HEK293T (cell line): ENCODE data around the gene SERPINE1.

Experiments
- CTCF ChIA-PET: fragments of 350-600 bp; formaldehyde crosslinking; extraction: SDS; loops from one replicate; lab custom pipeline; 2021; ENCODE audit warnings: antibody characterized with exemption, inconsistent platforms; lab: Yijun Ruan, JAX
- POLR2A ChIA-PET: fragments of 350-600 bp; formaldehyde crosslinking; extraction: SDS; loops from one replicate; lab custom pipeline; 2020; ENCODE audit warnings: antibody characterized with exemption, inconsistent platforms; lab: Yijun Ruan, JAX
- DNase-seq: peaks from one replicate; pipeline ENCODE4 v3.0.0; 2012; ENCODE audit warnings: mixed read lengths; ENCODE audit errors: extremely low spot score
- ARNT ChIP-seq: fragments of 450-650 bp; IDR thresholded peaks from 2 replicates; pipeline ENCODE4 v1.6.1; 2017; ENCODE audit warnings: mild to moderate bottlenecking
- BHLHE40 ChIP-seq: fragments of 450-650 bp; IDR thresholded peaks from 2 replicates; pipeline ENCODE4 v1.6.1; 2016; ENCODE audit warnings: mild to moderate bottlenecking, moderate library complexity, borderline replicate concordance
- ELF4 ChIP-seq: fragments of 450-650 bp; IDR thresholded peaks from 2 replicates; pipeline ENCODE4 v1.6.1; 2017; ENCODE audit warnings: antibody characterized with exemption
- FOXA1 ChIP-seq: fragments of 450-650 bp; IDR thresholded peaks from 2 replicates; pipeline ENCODE4 v1.6.1; 2016; ENCODE audit warnings: mild to moderate bottlenecking
- FOXK2 ChIP-seq: fragments of 450-650 bp; IDR thresholded peaks from 2 replicates; pipeline ENCODE4 v1.6.1; 2016; ENCODE audit warnings: mild to moderate bottlenecking
- FOXM1 ChIP-seq: fragments of 450-650 bp; IDR thresholded peaks from 2 replicates; pipeline ENCODE4 v1.6.1; 2017; ENCODE audit warnings: mild to moderate bottlenecking, borderline replicate concordance
- HDGF ChIP-seq: fragments of 450-650 bp; IDR thresholded peaks from 2 replicates; pipeline ENCODE4 v1.6.1; 2017; ENCODE audit warnings: antibody characterized with exemption, borderline replicate concordance
- L3MBTL2 ChIP-seq: fragments of 450-650 bp; conservative IDR thresholded peaks from 2 replicates; pipeline ENCODE4 v1.6.1; 2016; ENCODE audit warnings: mild to moderate bottlenecking
- LEF1 ChIP-seq: fragments of 450-650 bp; IDR thresholded peaks from 2 replicates; pipeline ENCODE4 v1.6.1; 2017; ENCODE audit warnings: mild to moderate bottlenecking, borderline replicate concordance
- NFRKB ChIP-seq: fragments of 450-650 bp; IDR thresholded peaks from 2 replicates; pipeline ENCODE4 v1.6.1; 2016; ENCODE audit warnings: mild to moderate bottlenecking, moderate library complexity
- SP1 ChIP-seq: fragments of 450-650 bp; IDR thresholded peaks from 2 replicates; pipeline ENCODE4 v1.6.1; 2017
- SUZ12 ChIP-seq: fragments of 450-650 bp; IDR thresholded peaks from 2 replicates; pipeline ENCODE4 v1.6.1; 2016; ENCODE audit warnings: mild to moderate bottlenecking
- TARDBP ChIP-seq: fragments of 450-650 bp; IDR thresholded peaks from 2 replicates; pipeline ENCODE4 v1.6.1; 2016
- ZNF384 ChIP-seq: fragments of 450-650 bp; IDR thresholded peaks from 2 replicates; pipeline ENCODE4 v1.6.1; 2016
- TF ChIP-seq, protein P1 (sequence below): fragments of 450-650 bp; IDR thresholded peaks from 2 replicates; pipeline ENCODE4 v1.6.1; 2016

Gene SERPINE1

DNA sequence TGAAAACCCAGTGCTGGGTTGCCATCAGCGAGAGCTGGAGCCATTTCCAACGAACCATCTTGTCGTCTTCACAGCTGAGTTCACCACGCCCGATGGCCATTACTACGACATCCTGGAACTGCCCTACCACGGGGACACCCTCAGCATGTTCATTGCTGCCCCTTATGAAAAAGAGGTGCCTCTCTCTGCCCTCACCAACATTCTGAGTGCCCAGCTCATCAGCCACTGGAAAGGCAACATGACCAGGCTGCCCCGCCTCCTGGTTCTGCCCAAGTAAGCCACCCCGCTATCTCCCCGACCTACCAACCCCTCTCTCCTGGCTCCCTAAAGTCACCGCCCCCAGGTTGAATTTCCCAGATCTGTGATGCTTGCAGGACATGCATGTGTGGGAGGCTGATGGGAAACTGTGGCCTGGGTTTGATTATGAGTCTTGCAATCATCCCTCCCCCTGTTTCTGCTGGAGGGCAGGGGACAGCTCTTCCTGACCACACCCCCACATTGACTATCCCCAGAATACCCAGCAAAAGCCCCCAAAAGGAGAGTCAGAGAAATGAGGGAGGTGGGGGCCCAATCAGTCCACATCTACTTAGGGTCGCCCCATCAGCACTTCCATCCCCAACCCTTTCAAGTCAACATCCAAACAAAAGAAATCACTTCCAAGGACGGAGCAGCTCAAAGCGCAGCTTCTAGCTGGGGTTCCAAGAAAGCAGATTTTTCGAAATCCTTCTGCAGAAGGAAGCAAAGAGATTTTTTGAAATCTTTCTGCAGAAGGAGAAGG lies 6.9 kb downstream of the SERPINE1 start:
- TF ChIP-seq, protein P1, sequence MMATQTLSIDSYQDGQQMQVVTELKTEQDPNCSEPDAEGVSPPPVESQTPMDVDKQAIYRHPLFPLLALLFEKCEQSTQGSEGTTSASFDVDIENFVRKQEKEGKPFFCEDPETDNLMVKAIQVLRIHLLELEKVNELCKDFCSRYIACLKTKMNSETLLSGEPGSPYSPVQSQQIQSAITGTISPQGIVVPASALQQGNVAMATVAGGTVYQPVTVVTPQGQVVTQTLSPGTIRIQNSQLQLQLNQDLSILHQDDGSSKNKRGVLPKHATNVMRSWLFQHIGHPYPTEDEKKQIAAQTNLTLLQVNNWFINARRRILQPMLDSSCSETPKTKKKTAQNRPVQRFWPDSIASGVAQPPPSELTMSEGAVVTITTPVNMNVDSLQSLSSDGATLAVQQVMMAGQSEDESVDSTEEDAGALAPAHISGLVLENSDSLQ, result no peak
- TF ChIP-seq FOXA1 (no peak), TARDBP (no peak), ARNT (no peak), BHLHE40 (no peak), FOXM1 (no peak), L3MBTL2 (no peak), SP1 (no peak), LEF1 (no peak), ZNF384 (no peak), HDGF (no peak), NFRKB (no peak), SUZ12 (no peak), FOXK2 (no peak)
- ChIA-PET POLR2A (interaction anchor here (0.5 kb wide), 1 partner anchor 120 kb away, joined by 3 read pairs; no protein-coding TSS in a partner anchor), CTCF (interaction anchor here (0.5 to 1.2 kb wide), 4 partner anchors 10 to 334 kb away, joined by 3 to 4 read pairs (median 3); no protein-coding TSS in a partner anchor)
- no peak for DNase-seq

DNA sequence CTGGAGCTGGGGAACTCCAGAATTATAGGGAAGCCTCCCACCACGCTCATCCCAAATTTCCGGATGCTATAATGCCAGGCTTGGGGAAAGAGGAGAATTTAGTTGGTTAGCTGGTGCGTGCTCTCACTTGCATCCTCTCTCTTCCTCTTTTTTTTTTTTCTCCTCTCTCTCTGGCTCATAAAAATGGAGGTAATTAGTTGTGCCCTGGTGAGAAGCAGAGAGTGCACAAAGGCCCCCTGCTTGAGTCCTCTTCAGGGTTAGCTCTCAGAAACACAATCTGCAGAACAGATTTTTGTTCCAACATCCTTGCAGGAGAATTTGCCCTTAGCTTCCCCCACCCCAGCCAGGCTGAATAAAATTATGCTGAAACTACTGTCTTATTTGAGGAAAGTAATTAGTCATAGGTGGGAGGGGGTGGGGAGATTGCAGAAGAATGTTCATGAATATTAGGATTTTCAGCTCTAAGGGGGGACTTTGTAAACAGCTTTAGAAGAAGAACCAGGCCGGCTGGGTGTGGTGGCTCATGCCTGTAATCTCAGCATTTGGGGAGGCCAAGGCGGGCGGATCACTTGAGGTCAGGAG lies 7.6 kb downstream of the SERPINE1 start:
- TF ChIP-seq ZNF384 (peak; percentile 54; the same call in 1 of the 2 replicates), LEF1 (no peak)
- CTCF ChIA-PET, result interaction anchor here (0.6 to 1.2 kb wide), 2 partner anchors 29 to 335 kb away, joined by 3 to 4 read pairs; no protein-coding TSS in a partner anchor
- DNase-seq, result no peak
- POLR2A ChIA-PET, result no interaction called here

DNA sequence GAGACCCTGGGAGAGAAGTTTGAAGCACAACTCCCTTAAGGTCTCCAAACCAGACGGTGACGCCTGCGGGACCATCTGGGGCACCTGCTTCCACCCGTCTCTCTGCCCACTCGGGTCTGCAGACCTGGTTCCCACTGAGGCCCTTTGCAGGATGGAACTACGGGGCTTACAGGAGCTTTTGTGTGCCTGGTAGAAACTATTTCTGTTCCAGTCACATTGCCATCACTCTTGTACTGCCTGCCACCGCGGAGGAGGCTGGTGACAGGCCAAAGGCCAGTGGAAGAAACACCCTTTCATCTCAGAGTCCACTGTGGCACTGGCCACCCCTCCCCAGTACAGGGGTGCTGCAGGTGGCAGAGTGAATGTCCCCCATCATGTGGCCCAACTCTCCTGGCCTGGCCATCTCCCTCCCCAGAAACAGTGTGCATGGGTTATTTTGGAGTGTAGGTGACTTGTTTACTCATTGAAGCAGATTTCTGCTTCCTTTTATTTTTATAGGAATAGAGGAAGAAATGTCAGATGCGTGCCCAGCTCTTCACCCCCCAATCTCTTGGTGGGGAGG lies 10.8 kb downstream of the SERPINE1 start:
- ChIA-PET POLR2A (interaction anchor here (1.4 to 1.5 kb wide), 2 partner anchors 15 to 106 kb away, joined by 3 to 4 read pairs; partner anchors contain the start of gene FIS1), CTCF (interaction anchor here (0.6 to 8.3 kb wide), 7 partner anchors 28 to 472 kb away, joined by 3 to 112 read pairs (median 3); partner anchors contain the start of gene ZNHIT1)
- no peak for DNase-seq
- no peak for TF ChIP-seq FOXM1

DNA sequence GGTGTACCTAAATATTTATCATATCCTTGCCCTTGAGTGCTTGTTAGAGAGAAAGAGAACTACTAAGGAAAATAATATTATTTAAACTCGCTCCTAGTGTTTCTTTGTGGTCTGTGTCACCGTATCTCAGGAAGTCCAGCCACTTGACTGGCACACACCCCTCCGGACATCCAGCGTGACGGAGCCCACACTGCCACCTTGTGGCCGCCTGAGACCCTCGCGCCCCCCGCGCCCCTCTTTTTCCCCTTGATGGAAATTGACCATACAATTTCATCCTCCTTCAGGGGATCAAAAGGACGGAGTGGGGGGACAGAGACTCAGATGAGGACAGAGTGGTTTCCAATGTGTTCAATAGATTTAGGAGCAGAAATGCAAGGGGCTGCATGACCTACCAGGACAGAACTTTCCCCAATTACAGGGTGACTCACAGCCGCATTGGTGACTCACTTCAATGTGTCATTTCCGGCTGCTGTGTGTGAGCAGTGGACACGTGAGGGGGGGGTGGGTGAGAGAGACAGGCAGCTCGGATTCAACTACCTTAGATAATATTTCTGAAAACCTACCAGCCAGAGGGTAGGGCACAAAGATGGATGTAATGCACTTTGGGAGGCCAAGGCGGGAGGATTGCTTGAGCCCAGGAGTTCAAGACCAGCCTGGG lies 11.4 kb downstream of the SERPINE1 start:
- ChIA-PET CTCF (interaction anchor here (0.6 to 8.3 kb wide), 11 partner anchors 10 to 473 kb away, joined by 3 to 112 read pairs (median 3); partner anchors contain the start of genes SERPINE1 and ZNHIT1), POLR2A (interaction anchor here (1.0 to 1.5 kb wide), 3 partner anchors 15 to 106 kb away, joined by 3 to 4 read pairs (median 3); partner anchors contain the start of gene FIS1)
- peak; percentile 34; the same call in 1 of the 2 replicates for TF ChIP-seq L3MBTL2
- TF ChIP-seq ELF4, result no peak
- TF ChIP-seq, protein P1, result 0 out of 2 replicates have a peak, but pooled peaks have one; percentile 32
- DNase-seq, result peak; percentile 75

DNA sequence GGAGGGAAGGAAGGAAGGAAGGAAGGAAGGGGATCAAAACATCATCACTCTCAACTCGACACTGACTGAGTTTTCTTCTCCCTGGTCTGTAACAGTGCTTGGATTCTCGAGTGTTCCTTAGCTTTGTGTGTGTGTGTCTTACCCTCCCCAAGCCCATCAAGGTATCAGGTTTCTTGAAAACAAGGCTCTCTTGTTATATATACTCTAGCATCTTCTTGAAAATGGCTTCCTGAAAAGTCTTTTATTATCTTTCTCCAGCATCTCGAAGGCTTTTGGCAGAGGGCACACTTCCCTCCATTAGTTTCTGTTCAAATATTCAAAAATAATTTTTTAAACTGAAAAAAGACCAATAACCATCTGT lies 13.4 kb downstream of the SERPINE1 start:
- no peak for TF ChIP-seq LEF1
- ChIA-PET POLR2A (interaction anchor here (1.0 kb wide), 1 partner anchor 42 kb away, joined by 3 read pairs; no protein-coding TSS in a partner anchor), CTCF (interaction anchor here (1.5 to 8.3 kb wide), 2 partner anchors 44 to 53 kb away, joined by 4 to 112 read pairs; no protein-coding TSS in a partner anchor)
- DNase-seq, result no peak

DNA sequence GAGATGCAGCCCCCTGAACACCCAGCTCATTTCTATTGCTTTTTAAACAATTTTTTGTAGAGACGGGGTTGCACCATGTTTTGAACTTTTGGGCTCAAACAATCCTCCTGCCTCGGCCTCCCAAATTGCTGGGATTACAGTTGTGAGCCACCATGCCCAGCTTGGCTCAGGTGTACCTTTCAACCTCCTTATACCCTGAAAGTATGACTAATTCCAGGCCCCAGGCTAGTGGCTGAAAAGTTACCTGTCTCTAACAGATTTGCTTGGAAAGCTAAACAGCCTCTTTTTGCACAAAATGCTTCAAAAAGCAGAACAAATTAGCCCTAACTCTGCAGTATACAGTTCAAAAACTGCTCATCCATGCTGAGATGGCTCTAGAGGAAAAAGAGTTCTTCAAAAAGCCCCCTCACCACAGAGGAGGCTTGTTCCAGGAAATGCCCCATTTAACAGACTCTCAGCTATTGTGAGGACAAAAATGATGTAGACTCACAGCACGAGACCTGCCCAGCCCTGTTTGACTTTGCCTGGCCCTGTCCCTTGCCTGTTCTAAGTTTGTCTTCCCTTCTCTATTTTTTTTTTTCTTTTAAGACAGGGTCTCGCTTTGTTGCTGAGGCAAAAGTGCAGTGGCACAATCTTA lies 14.0 kb downstream of the SERPINE1 start:
- TF ChIP-seq FOXM1 (no peak), ELF4 (no peak), FOXA1 (no peak)
- ChIA-PET CTCF (interaction anchor here (0.6 to 8.3 kb wide), 4 partner anchors 45 to 414 kb away, joined by 3 to 112 read pairs (median 4); no protein-coding TSS in a partner anchor), POLR2A (interaction anchor here (1.0 to 1.1 kb wide), 2 partner anchors 41 to 77 kb away, joined by 3 read pairs; partner anchors contain the start of gene ZNHIT1)
- DNase-seq, result no peak
